ENCODE results near the gene POLR3G.
A peak's percentile ranks its signal among the peaks of the same experiment; 100 is the strongest.

The POLR3G gene

GRCh38 chr5:90504743-90505142 lies 30.1 kb downstream of the POLR3G start:
- no peak for DNase-seq

DNA sequence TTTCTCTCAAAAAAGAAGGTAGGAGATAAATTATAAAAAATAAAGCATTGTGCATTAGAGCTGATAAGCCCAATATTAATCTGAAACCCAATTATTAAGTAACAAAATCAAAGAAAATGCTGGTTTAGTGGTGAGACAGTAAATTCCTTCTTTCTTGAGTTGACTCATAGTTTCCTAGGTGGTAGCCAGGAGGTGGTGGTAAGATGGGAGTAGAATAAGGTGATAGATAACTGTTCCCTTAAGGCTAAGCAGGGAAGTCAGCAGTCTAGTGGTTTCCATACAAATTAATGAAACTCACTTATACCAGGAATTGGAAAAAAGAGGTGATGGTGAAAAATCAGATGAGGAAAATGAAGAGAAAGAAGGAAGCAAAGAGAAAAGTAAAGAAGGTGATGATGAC lies 31.6 kb downstream of the POLR3G start:
- DNase-seq: no peak

GRCh38 chr5:90510438-90510837 lies 35.8 kb downstream of the POLR3G start:
- no peak for DNase-seq

DNA sequence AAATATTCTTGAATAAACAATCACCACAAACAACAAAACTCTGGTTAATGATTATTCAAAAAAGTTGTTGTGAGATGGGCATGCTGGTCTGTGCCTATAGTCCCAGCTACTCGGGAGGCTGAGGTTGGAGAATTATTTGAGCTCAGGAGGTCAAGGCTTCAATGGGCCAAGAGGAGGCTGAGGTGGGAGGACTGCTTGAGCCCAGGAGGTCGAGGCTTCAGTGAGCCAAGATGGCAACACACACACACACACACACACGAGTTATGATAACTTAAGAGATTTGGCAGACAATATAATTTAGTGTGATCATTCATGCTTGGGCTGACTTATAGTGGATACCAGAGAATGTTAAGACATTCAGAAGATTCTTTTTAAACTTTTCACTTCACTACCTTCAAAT lies 39.9 kb downstream of the POLR3G start:
- no peak for DNase-seq

DNA sequence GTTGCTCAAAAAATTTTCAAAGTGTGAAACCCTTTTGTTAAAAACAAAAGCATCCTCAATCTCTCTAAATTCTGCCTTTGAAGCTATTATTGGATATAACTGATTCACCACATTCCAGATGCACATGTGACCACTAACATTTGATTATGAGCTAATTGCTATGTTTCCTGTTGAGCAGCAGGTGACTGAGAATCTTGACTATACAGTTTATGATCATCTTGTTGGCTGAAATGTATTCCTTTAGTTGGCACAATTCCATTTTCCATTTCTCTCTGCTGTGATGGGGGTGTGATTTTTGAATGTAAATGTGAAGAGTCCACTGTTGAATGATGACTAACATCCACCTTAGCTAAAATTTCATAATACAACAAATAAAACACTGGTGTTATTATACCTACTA lies 44.0 kb downstream of the POLR3G start:
- DNase-seq: no peak

DNA sequence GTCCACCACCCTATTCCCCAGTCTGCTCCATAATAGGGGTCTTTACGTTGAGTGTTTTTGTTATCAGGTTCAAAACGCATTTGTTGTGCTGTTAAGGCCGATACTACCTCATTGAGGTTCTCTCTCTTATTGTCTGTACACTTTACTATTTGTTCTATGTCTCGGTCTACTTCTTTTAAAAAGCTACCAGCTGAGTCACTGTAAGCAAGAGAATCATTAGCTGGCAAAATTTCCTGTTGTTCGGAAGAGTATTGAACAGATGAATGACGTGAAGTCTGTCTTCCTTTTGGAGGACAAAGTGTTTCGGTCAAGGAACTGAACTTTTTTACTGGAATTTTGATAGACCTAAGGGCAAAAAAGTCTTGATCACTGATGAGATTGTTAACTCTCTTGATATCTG lies 44.4 kb downstream of the POLR3G start:
- no peak for DNase-seq

DNA sequence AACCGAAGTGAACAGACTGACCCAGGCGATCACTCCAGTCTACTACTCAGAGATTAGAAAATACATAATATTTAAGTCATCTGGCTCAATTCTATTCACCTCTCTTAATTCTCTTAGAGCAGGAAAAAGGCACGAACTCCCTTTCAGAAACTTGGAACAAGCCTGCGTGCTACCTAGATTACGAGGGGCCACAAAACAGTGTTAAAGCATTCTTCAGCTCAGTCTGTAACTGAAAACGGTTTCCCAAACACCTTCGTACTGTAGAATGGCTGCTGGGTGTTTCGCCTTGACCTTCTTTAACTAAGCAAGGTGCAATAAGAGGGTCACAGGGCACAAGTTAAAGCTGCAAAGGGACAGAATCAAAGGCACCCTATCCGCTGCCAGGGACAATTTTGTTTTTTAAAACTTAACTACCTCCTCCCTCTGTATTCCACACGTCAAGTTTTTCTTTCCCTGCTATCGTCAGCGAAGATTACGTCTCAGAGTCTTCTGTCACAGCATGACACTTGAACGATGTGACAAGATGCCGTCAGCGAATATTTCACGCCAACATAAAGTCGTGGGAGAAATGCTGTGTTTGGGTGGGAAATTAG lies 54.0 kb downstream of the POLR3G start:
- DNase-seq: no peak

GRCh38 chr5:90529194-90529938 lies 54.7 kb downstream of the POLR3G start, which contains the start of gene LYSMD3:
LYSMD3 (minus strand) TSS chr5:90529584; CDS start chr5:90525289, 4,295 bp downstream.
- peak; percentile 96 for DNase-seq

GRCh38 chr5:90529939-90530677 lies 55.4 kb downstream of the POLR3G start:
- peak; percentile 38 for DNase-seq

DNA sequence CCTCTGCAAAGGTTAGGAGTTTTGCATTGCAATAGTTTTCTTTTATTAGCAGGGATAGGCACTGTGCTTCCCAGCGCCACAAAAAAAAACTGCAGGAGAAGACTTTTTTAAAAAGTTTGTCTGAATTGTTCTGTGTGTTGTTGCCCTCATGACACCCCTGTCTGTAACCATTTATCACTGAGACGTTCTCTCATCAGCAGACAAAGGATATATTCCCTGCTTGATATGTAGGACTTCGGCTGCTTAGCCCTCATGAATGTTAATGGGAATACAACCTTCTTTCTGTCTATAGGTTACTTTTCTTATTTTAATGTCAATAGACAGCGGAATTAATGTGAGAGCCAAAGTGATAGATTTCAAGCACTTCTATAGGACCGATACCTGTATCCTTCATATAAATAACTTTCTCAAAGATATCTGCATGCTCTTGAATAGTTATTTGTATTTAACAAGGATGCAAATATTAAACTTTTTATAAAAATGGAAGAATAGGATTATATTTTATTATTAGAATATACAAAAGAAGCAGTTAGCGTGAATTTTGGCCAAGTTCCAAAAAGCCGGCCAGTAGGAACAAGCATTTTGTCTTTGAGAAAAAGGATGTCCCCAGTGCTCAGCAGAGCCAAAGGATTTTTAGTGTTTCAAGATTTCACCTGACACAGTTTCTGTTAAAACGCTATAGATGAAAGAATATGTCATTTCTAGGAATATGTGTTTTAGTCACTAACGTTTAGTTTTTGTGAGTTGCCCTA lies 56.2 kb downstream of the POLR3G start:
- no peak for DNase-seq

- no peak for DNase-seq
Observed at GRCh38 chr5:90533794-90534193, 59.1 kb downstream of the POLR3G start.

- DNase-seq: no peak
Observed at GRCh38 chr5:90534922-90535321, 60.3 kb downstream of the POLR3G start.

- no peak for DNase-seq
Observed at GRCh38 chr5:90542827-90543519, 68.3 kb downstream of the POLR3G start.

- DNase-seq: no peak
Observed at GRCh38 chr5:90545511-90545910, 70.8 kb downstream of the POLR3G start.

GRCh38 chr5:90546216-90546837 lies 71.7 kb downstream of the POLR3G start:
- DNase-seq: no peak

DNA sequence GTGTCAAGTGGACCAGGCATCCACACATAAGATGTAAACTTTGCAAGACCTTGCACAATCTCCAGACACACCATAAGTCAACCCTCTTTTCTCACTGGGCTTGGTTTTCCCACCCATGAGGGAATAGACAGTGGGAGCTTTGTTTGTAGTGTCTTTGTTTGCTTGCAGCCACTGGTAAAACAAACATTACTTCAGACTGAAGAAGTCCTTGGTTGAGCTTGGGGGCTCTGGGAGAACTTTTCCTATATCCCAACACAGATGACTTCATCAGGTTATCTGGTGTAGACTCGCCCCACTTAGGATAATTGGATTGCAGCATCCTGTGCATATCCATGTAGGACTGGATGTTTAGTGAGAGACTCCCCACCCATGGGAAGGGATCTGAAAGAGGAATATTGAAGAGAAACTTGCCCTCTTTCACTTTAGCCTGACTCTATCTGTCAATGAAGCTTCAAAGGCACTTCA lies 72.4 kb downstream of the POLR3G start:
- DNase-seq: no peak

- no peak for DNase-seq
Observed at GRCh38 chr5:90548069-90548593, 73.5 kb downstream of the POLR3G start.

DNA sequence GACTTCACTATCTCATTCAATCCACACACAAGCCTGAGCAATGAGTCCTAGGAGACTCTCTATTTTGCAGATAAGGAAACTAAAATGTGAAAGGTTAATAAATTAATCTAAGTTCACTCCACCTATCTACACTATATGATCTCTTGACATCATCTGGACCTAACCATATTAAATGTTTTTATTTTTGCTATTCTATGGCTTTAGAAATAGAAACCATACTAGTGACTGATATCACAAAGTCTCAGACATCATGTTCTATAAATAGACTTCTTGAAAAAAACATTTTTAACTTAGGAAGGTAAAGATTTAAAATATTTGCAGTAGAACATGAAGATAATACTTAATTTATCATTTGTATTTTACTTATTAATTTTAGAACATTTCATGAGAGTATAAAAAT lies 74.6 kb downstream of the POLR3G start:
- no peak for DNase-seq

DNA sequence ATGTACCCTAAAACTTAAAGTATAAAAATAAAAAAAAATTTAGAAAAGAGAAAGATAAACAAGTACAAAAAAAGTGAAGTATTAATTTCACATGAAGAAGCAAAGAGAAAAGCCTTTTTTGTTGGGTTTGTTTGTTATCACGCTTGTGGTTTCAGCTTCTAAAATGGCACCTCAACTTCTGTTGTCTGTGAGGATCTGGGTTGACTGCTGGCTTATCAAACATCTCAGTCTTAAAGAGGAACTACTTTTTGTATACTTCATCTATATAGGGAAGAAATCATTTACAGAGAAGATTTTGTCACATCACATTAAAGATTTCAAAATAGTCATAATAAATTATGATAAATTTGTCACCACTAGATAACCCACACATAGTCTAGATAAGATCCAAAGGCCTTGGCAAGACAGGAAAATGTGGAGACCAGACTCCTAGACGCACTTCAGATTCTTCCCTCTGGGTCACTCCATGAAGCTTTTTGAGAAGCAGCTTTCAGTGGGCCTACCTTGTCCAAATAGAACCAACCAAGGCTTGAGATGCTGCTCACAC lies 75.1 kb downstream of the POLR3G start:
- DNase-seq: no peak

DNA sequence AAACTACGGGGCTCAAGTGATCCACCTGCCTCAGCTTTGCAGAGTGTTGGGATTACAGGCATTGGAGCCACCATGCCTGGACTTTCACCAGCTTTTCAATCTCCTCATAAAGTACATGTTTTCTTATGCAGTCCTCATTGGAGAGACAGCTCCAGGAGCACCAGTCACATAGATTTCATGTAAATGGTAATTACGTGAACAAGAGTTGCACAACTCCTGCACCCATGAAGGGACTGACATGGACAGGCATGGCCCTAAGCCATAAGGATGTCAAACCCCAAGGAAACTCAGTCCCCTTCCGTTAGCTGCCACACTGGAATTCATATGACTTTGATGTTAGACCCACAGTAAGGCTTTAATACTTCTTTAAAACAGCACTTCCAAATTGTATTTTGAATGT lies 76.3 kb downstream of the POLR3G start:
- no peak for DNase-seq

DNA sequence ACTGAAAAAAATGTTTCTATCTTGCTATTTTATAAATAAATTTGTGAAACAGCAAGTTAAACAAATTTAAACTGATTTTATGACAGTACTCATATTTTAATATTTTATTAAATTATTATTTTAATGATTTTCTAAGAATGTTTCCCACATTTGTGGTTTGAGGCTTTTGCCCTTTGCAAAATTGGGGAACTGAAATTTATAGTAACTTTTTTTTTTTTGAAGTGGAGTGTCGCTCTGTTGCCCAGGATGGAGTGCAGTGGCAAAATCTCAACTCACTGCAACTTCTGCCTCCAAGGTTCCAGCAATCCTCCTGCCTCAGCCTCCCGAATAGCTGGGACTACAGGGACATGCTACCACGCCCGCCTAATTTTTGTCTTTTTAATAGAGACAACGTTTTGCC lies 76.7 kb downstream of the POLR3G start:
- no peak for DNase-seq
